SU-DHL-6 (cell line): ENCODE data around the gene MEIKIN.

Experiments
- H2AFZ ChIP-seq: fragments of 200-600 bp; sonication (generic); 2 replicates; pipeline ENCODE4 v1.6.1; 2014; ENCODE audit warnings: low read depth, mild to moderate bottlenecking, moderate library complexity, mixed read lengths, antibody characterized with exemption, low read length; ENCODE audit not compliant: severe bottlenecking
- H3F3A ChIP-seq: fragments of 200-600 bp; shearing (Covaris generic); 2 replicates; pipeline ENCODE4 v1.6.0; 2016; ENCODE audit warnings: antibody characterized with exemption, mild to moderate bottlenecking; ENCODE audit not compliant: insufficient read depth
- H3K27ac ChIP-seq: fragments of 200-600 bp; sonication (generic); 2 replicates; pipeline ENCODE4 v1.5.1; 2016; ENCODE audit warnings: low read depth, mild to moderate bottlenecking, low read length, moderate library complexity, mixed read lengths
- H3K27me3 ChIP-seq: fragments of 200-600 bp; sonication (generic), shearing (Covaris generic); 2 replicates; pipeline ENCODE4 v1.6.0; 2014; ENCODE audit warnings: mild to moderate bottlenecking, low read length
- H3K36me3 ChIP-seq: fragments of 200-600 bp; sonication (generic); 2 replicates; pipeline ENCODE4 v1.6.1; 2014; ENCODE audit warnings: mild to moderate bottlenecking, low read length, mixed read lengths
- H3K4me2 ChIP-seq: fragments of 300-600, 200-600 bp; shearing (Covaris generic), sonication (generic); 2 replicates; pipeline ENCODE4 v1.6.0; 2014; ENCODE audit warnings: low read length, low read depth, mild to moderate bottlenecking; ENCODE audit not compliant: poor library complexity, severe bottlenecking
- H3K4me3 ChIP-seq: fragments of 200-600 bp; sonication (generic); 2 replicates; pipeline ENCODE4 v1.5.1; 2014; ENCODE audit warnings: antibody characterized with exemption, low read length, mild to moderate bottlenecking, mixed read lengths; ENCODE audit not compliant: insufficient read depth, poor library complexity, severe bottlenecking
- H3K79me2 ChIP-seq: fragments of 200-600 bp; sonication (generic); 2 replicates; pipeline ENCODE4 v1.6.1; 2014; ENCODE audit warnings: mild to moderate bottlenecking, low read length, moderate library complexity; ENCODE audit not compliant: insufficient read depth
- H3K9ac ChIP-seq: fragments of 200-600 bp; sonication (generic); 2 replicates; pipeline ENCODE4 v1.7.0; 2014; ENCODE audit warnings: mild to moderate bottlenecking, low read length
- H3K9me2 ChIP-seq: fragments of 200-600 bp; sonication (generic); replicated peaks from 2 replicates; pipeline ENCODE4 v1.6.1; 2014; ENCODE audit warnings: low read length; ENCODE audit not compliant: insufficient read depth
- H3K9me3 ChIP-seq: fragments of 200-600 bp; sonication (generic); 2 replicates; pipeline ENCODE4 v1.6.1; 2014; ENCODE audit warnings: low read length, mixed read lengths; ENCODE audit not compliant: insufficient read depth
- H4K20me1 ChIP-seq: fragments of 200-600 bp; sonication (generic); 2 replicates; pipeline ENCODE4 v1.6.1; 2014; ENCODE audit warnings: low read depth, mild to moderate bottlenecking, antibody characterized with exemption, low read length, moderate library complexity, mixed read lengths
- CTCF ChIP-seq: fragments of 200-600 bp; sonication (generic); IDR thresholded peaks from one replicate; pipeline ENCODE4 v1.5.1; 2017; ENCODE audit warnings: antibody characterized with exemption, mild to moderate bottlenecking, low read length, moderate library complexity; ENCODE audit not compliant: insufficient read depth, poor library complexity, severe bottlenecking
- EZH2phosphoT487 ChIP-seq: fragments of 200-600 bp; sonication (generic), shearing (Covaris generic); conservative IDR thresholded peaks from 2 replicates; pipeline ENCODE4 v1.6.1; 2018; ENCODE audit warnings: mild to moderate bottlenecking, antibody characterized with exemption, low read length, moderate library complexity, mixed read lengths

MEIKIN gene

GRCh38 chr5:131759704-131760103 lies 185.8 kb downstream of the MEIKIN start:
- Histone ChIP-seq H2AFZ (no peak overlapping the region), H3K9me3 (no peaks in the 10 kb centered on the region), H3K4me2 (no peak overlapping the region), H3K79me2 (peaks cover 94% of the 10 kb centered on the region), H3K27ac (no peak overlapping the region), H3K9me2 (no peaks in the 10 kb centered on the region), H3K36me3 (no peaks in the 10 kb centered on the region), H3F3A (no peaks in the 10 kb centered on the region), H3K9ac (no peak overlapping the region), H3K27me3 (no peaks in the 10 kb centered on the region), H3K4me3 (no peak overlapping the region), H4K20me1 (peaks cover 30% of the 10 kb centered on the region)
- TF ChIP-seq EZH2phosphoT487 (no peak), CTCF (no peak)

GRCh38 chr5:131758520-131758900 lies 187.0 kb downstream of the MEIKIN start:
- TF ChIP-seq EZH2phosphoT487 (no peak), CTCF (no peak)
- Histone ChIP-seq H3K79me2 (peaks cover 92% of the 10 kb centered on the region), H3K9me3 (no peaks in the 10 kb centered on the region), H3K27me3 (no peaks in the 10 kb centered on the region), H3K4me3 (no peak overlapping the region), H4K20me1 (peaks cover 30% of the 10 kb centered on the region), H3F3A (no peaks in the 10 kb centered on the region), H3K27ac (no peak overlapping the region), H3K36me3 (no peaks in the 10 kb centered on the region), H2AFZ (no peak overlapping the region), H3K4me2 (peak overlapping the region; percentile 28), H3K9me2 (no peaks in the 10 kb centered on the region), H3K9ac (no peak overlapping the region)

- no peak for TF ChIP-seq CTCF
- no peak for TF ChIP-seq EZH2phosphoT487
- Histone ChIP-seq H3K9ac (no peak overlapping the region), H3K27me3 (no peaks in the 10 kb centered on the region), H3K9me2 (no peaks in the 10 kb centered on the region), H3K4me3 (no peak overlapping the region), H3K27ac (no peak overlapping the region), H3F3A (no peaks in the 10 kb centered on the region), H3K9me3 (no peaks in the 10 kb centered on the region), H4K20me1 (peaks cover 30% of the 10 kb centered on the region), H2AFZ (no peak overlapping the region), H3K4me2 (peak overlapping the region; percentile 28), H3K36me3 (no peaks in the 10 kb centered on the region), H3K79me2 (peaks cover 91% of the 10 kb centered on the region)
Measured at GRCh38 chr5:131757830-131758519, 187.5 kb downstream of the MEIKIN start.
